HG03521 (cell line): ENCODE data around the gene C6orf132.

Source experiments
- ATAC-seq: cut with Tn5 transposase; IDR thresholded peaks from one replicate; pipeline ENCODE4 v1.9.1; 2021; ENCODE audit warnings: mild to moderate bottlenecking, moderate library complexity; ENCODE audit not compliant: unreplicated experiment

Gene C6orf132

GRCh38 chr6:42106112-42107023 lies 36.1 kb downstream of the C6orf132 start:
- ATAC-seq: no peak

GRCh38 chr6:42105709-42106108 lies 36.7 kb downstream of the C6orf132 start:
- no peak for ATAC-seq

- ATAC-seq: no peak
Measured at GRCh38 chr6:42105156-42105648, 37.2 kb downstream of the C6orf132 start.

GRCh38 chr6:42104804-42105125 lies 37.7 kb downstream of the C6orf132 start:
- ATAC-seq: no peak

GRCh38 chr6:42104095-42104803 lies 38.2 kb downstream of the C6orf132 start:
- ATAC-seq: peak; percentile 58

- no peak for ATAC-seq
Measured at GRCh38 chr6:42103753-42104094, 38.7 kb downstream of the C6orf132 start.

GRCh38 chr6:42103216-42103615 lies 39.2 kb downstream of the C6orf132 start:
- no peak for ATAC-seq

- no peak for ATAC-seq
Measured at GRCh38 chr6:42101186-42101657, 41.2 kb downstream of the C6orf132 start.

- ATAC-seq: no peak
Measured at GRCh38 chr6:42100029-42100901, 42.2 kb downstream of the C6orf132 start.

- ATAC-seq: no peak
Measured at GRCh38 chr6:42099340-42100028, 42.9 kb downstream of the C6orf132 start.

- ATAC-seq: no peak
Measured at GRCh38 chr6:42095776-42096541, 46.5 kb downstream of the C6orf132 start.

- ATAC-seq: no peak
Measured at GRCh38 chr6:42095094-42095493, 47.3 kb downstream of the C6orf132 start.

GRCh38 chr6:42093582-42094329 lies 48.7 kb downstream of the C6orf132 start:
- ATAC-seq: no peak

- ATAC-seq: no peak
Measured at GRCh38 chr6:42091718-42092023, 50.7 kb downstream of the C6orf132 start.

GRCh38 chr6:42090819-42091717 lies 51.4 kb downstream of the C6orf132 start:
- ATAC-seq: no peak

- ATAC-seq: no peak
Measured at GRCh38 chr6:42088101-42088591, 54.3 kb downstream of the C6orf132 start.

GRCh38 chr6:42086046-42087035 lies 56.1 kb downstream of the C6orf132 start:
- ATAC-seq: no peak
